ES-I3 (cell line): ENCODE results near the gene KCNH6.

Source experiments
- H3K36me3 ChIP-seq: 2 replicates; pipeline ENCODE4 v1.6.1; 2013; ENCODE audit warnings: mild to moderate bottlenecking, low read length, control low read depth, moderate library complexity; ENCODE audit not compliant: insufficient read depth
- H3K4me1 ChIP-seq: 2 replicates; pipeline ENCODE4 v1.6.1; 2013; ENCODE audit warnings: mild to moderate bottlenecking, control low read depth, low read length; ENCODE audit not compliant: insufficient read depth
- H3K9ac ChIP-seq: 2 replicates; pipeline ENCODE4 v1.6.1; 2013; ENCODE audit warnings: low read depth, mild to moderate bottlenecking, low read length, moderate library complexity
- H3K9me3 ChIP-seq: 2 replicates; pipeline ENCODE4 v1.6.1; 2013; ENCODE audit warnings: mild to moderate bottlenecking, low read length, moderate library complexity; ENCODE audit not compliant: control insufficient read depth, insufficient read depth

Gene KCNH6

GRCh38 chr17:63512896-63513644 lies 10.1 kb upstream of the KCNH6 start:
- Histone ChIP-seq H3K4me1 (peaks cover 6% of the 10 kb centered on the region; the same call in 1 of the 2 replicates), H3K9ac (no peak overlapping the region), H3K36me3 (no peaks in the 10 kb centered on the region)

GRCh38 chr17:63514477-63514876 lies 8.7 kb upstream of the KCNH6 start:
- Histone ChIP-seq H3K9ac (no peak overlapping the region), H3K9me3 (no peaks in the 10 kb centered on the region), H3K4me1 (peaks cover 6% of the 10 kb centered on the region; the same call in 1 of the 2 replicates), H3K36me3 (no peaks in the 10 kb centered on the region)

More at GRCh38 chr17:63512896-63513644, 10.1 kb upstream of the KCNH6 start:
- H3K9me3 ChIP-seq, result no peaks in the 10 kb centered on the region

GRCh38 chr17:63514974-63515373 lies 8.2 kb upstream of the KCNH6 start:
- Histone ChIP-seq H3K9ac (no peak overlapping the region), H3K9me3 (no peaks in the 10 kb centered on the region), H3K36me3 (no peaks in the 10 kb centered on the region), H3K4me1 (peaks cover 6% of the 10 kb centered on the region; the same call in 1 of the 2 replicates)

GRCh38 chr17:63515426-63515825 lies 7.7 kb upstream of the KCNH6 start:
- Histone ChIP-seq H3K4me1 (peaks cover 10% of the 10 kb centered on the region), H3K36me3 (no peaks in the 10 kb centered on the region), H3K9ac (no peak overlapping the region), H3K9me3 (no peaks in the 10 kb centered on the region)

GRCh38 chr17:63516910-63517824 lies 6.0 kb upstream of the KCNH6 start:
- no peak overlapping the region for H3K9ac ChIP-seq

GRCh38 chr17:63517825-63518534 lies 5.2 kb upstream of the KCNH6 start:
- peaks cover 22% of the 10 kb centered on the region for H3K4me1 ChIP-seq
- H3K9me3 ChIP-seq, result no peaks in the 10 kb centered on the region
- H3K36me3 ChIP-seq, result no peaks in the 10 kb centered on the region
- no peak overlapping the region for H3K9ac ChIP-seq

More at GRCh38 chr17:63516910-63517824, 6.0 kb upstream of the KCNH6 start:
- Histone ChIP-seq H3K36me3 (no peaks in the 10 kb centered on the region), H3K9me3 (no peaks in the 10 kb centered on the region), H3K4me1 (peaks cover 18% of the 10 kb centered on the region)

- H3K9me3 ChIP-seq, result no peaks in the 10 kb centered on the region
- H3K9ac ChIP-seq, result no peak overlapping the region
- peaks cover 22% of the 10 kb centered on the region for H3K4me1 ChIP-seq
- H3K36me3 ChIP-seq, result no peaks in the 10 kb centered on the region
Observed at GRCh38 chr17:63519116-63519881, 3.9 kb upstream of the KCNH6 start.

GRCh38 chr17:63519972-63520882 lies 2.9 kb upstream of the KCNH6 start:
- Histone ChIP-seq H3K36me3 (no peaks in the 10 kb centered on the region), H3K9me3 (no peaks in the 10 kb centered on the region), H3K9ac (no peak overlapping the region), H3K4me1 (peaks cover 27% of the 10 kb centered on the region)

- no peak overlapping the region for H3K9ac ChIP-seq
- no peaks in the 10 kb centered on the region for H3K36me3 ChIP-seq
- H3K4me1 ChIP-seq, result peaks cover 24% of the 10 kb centered on the region
- no peaks in the 10 kb centered on the region for H3K9me3 ChIP-seq
Observed at GRCh38 chr17:63524051-63524450, 893 bp downstream of the KCNH6 start.

- no peak overlapping the region for H3K9ac ChIP-seq
- peaks cover 20% of the 10 kb centered on the region for H3K4me1 ChIP-seq
Observed at GRCh38 chr17:63525190-63525946, 2.2 kb downstream of the KCNH6 start.

GRCh38 chr17:63526861-63527260 lies 3.7 kb downstream of the KCNH6 start:
- Histone ChIP-seq H3K9ac (no peak overlapping the region), H3K36me3 (no peaks in the 10 kb centered on the region)

More at GRCh38 chr17:63525190-63525946, 2.2 kb downstream of the KCNH6 start:
- H3K9me3 ChIP-seq, result no peaks in the 10 kb centered on the region
- no peaks in the 10 kb centered on the region for H3K36me3 ChIP-seq

GRCh38 chr17:63528183-63528582 lies 5.0 kb downstream of the KCNH6 start:
- peaks cover 8% of the 10 kb centered on the region for H3K4me1 ChIP-seq
- no peaks in the 10 kb centered on the region for H3K9me3 ChIP-seq
- no peak overlapping the region for H3K9ac ChIP-seq
- H3K36me3 ChIP-seq, result no peaks in the 10 kb centered on the region

More at GRCh38 chr17:63526861-63527260, 3.7 kb downstream of the KCNH6 start:
- Histone ChIP-seq H3K9me3 (no peaks in the 10 kb centered on the region), H3K4me1 (peaks cover 11% of the 10 kb centered on the region)
